Lower lobe of right lung (tissue), 2 donors: ENCODE data around the gene FBN1. TPM values are rescaled to one million over a fixed set of nuclear protein-coding genes. Genes with fewer than 3 reads are reported as not detected.

Experiments
- ATAC-seq, 2 donors: fragments of 200-7000 bp; cut with Tn5 transposase; one replicate each; pipeline ENCODE4 v1.9.1; 2020 to 2022; ENCODE audit warnings: mild to moderate bottlenecking in 2 of 2, moderate library complexity in 2 of 2
- DNase-seq: peaks from one replicate; pipeline ENCODE4 v3.0.0-alpha.2; 2020
- H3K27ac ChIP-seq: fragments of 200-600 bp; one replicate; pipeline ENCODE4 v1.8.0; 2022
- H3K27me3 ChIP-seq: fragments of 200-600 bp; one replicate; pipeline ENCODE4 v1.8.0; 2022; ENCODE audit warnings: low read depth
- H3K36me3 ChIP-seq: fragments of 200-600 bp; one replicate; pipeline ENCODE4 v1.8.0; 2022; ENCODE audit warnings: mild to moderate bottlenecking
- H3K4me1 ChIP-seq: fragments of 200-600 bp; one replicate; pipeline ENCODE4 v1.8.0; 2022
- H3K4me3 ChIP-seq: fragments of 200-600 bp; one replicate; pipeline ENCODE4 v1.8.0; 2022; ENCODE audit warnings: mild to moderate bottlenecking
- H3K9me3 ChIP-seq: fragments of 200-600 bp; one replicate; pipeline ENCODE4 v1.8.0; 2022
- intact Hi-C: fragments of 100-400 bp; cut with DNase I; formaldehyde crosslinking; loops from one replicate; pipeline ENCODE4 v1.11.0; 2022
- total RNA-seq: library from RNA; stranded (reverse); fragmentation: NEBNext Ultra II Directional; extraction: Animal tissue kit (Norgen Biotek cat#: 25700); gene quantifications from one replicate; pipeline ENCODE4 v1.2.1, GENCODE V29; 2021
- TF ChIP-seq, protein P1 (sequence below): fragments of 200-600 bp; IDR thresholded peaks from one replicate; pipeline ENCODE4 v1.8.0; 2022; ENCODE audit warnings: antibody characterized with exemption, mild to moderate bottlenecking
- donor health status: DM: no; HTN: yes; CAD: no; lungs with severe emphysema.

The FBN1 gene
- total RNA-seq, 1 donor from 2014 or later = 75.3 TPM

DNA sequence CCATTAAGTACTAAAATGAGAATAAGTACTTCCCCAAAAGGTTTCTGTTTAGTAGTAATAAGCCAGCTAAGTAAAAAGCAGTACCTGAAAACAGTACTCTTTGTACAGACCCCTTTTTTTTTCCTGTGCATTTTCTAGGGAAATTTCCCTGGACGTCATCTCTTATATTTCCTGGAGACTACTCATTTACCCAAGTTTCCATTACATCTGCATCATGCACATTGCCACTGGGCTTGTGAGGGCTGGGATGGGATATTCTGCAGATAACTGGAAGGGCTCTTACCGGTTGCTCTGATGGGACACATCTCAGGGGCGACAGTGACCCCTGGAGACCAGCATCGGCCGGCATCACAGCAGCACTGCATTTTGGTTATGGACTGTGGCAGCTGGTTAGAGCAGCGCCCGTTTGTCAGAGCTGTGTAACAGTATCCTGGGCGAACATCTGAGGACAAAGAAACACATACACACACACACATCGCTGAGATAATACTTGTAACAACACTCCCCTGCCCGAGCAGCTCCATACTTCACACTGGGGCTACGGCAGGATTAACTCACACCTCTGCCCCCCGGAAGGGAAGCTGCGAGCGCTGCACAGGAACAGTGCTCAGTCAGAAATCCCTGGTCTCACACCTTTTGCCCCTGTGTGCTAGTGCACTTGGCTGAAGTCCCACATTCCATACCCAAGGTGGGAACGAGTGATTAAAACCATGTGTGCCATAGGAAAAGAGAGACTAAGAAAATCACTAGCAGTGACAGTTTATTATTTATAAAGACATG, 124.9 kb downstream of the FBN1 start:
- Histone ChIP-seq H3K27me3 (no peaks in the 10 kb centered on the region), H3K9me3 (no peaks in the 10 kb centered on the region), H3K4me3 (no peak overlapping the region), H3K4me1 (no peaks in the 10 kb centered on the region), H3K27ac (no peak overlapping the region), H3K36me3 (peaks cover 4% of the 10 kb centered on the region)
- DNase-seq (no peak), ATAC-seq (no peak)
- TF ChIP-seq, protein P1, sequence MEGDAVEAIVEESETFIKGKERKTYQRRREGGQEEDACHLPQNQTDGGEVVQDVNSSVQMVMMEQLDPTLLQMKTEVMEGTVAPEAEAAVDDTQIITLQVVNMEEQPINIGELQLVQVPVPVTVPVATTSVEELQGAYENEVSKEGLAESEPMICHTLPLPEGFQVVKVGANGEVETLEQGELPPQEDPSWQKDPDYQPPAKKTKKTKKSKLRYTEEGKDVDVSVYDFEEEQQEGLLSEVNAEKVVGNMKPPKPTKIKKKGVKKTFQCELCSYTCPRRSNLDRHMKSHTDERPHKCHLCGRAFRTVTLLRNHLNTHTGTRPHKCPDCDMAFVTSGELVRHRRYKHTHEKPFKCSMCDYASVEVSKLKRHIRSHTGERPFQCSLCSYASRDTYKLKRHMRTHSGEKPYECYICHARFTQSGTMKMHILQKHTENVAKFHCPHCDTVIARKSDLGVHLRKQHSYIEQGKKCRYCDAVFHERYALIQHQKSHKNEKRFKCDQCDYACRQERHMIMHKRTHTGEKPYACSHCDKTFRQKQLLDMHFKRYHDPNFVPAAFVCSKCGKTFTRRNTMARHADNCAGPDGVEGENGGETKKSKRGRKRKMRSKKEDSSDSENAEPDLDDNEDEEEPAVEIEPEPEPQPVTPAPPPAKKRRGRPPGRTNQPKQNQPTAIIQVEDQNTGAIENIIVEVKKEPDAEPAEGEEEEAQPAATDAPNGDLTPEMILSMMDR = no peak
- intact Hi-C loops = no loop called here

DNA sequence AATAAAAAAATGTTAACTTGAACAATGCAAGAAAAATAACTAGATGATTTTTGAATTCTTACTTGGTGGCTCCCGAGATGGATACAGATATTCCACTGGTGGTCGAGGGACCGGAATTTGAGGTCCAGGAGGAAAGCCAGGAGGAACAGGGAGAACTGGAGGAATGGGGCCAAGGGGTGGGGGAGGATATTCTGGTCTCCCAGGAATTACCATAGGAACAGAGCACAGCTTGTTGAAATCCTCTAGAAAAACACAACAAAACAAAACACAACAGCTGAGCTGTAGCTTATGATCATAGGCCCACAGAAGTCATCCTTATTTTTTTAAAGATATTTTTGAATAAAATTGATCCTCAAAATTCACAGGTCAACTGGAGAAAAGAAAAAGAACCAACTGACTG, 129.4 kb downstream of the FBN1 start:
- intact Hi-C loops = no loop called here
- Histone ChIP-seq H3K4me3 (no peak overlapping the region), H3K27me3 (no peaks in the 10 kb centered on the region), H3K36me3 (no peaks in the 10 kb centered on the region), H3K27ac (no peak overlapping the region), H3K9me3 (no peaks in the 10 kb centered on the region), H3K4me1 (no peaks in the 10 kb centered on the region)
- TF ChIP-seq, protein P1 = no peak
- DNase-seq = no peak
- no peak for ATAC-seq

DNA sequence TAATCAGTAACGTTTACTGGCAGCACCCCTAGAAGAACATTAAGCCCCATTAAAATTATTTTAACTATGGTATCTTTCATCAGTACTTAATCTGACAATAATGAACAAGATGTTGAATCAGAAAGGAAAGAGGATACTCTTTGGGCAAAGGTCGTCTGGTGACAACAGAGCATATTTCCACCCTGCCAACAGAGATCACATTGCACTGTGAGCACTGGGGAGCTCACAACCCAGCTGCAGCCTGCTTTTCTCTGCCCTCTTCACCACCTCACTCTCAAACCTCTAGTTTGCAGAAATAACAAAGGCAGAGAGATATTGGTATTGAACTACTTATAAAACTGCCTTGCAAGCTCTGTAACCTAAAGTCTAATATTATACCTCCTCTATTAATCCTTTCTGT, 130.0 kb downstream of the FBN1 start:
- H3K27me3 ChIP-seq = no peaks in the 10 kb centered on the region
- H3K4me3 ChIP-seq = no peak overlapping the region
- no peak overlapping the region for H3K27ac ChIP-seq
- ATAC-seq (no peak), DNase-seq (no peak)
- TF ChIP-seq, protein P1 = no peak
- no peaks in the 10 kb centered on the region for H3K9me3 ChIP-seq
- H3K36me3 ChIP-seq = no peaks in the 10 kb centered on the region
- intact Hi-C loops = no loop called here
- H3K4me1 ChIP-seq = no peaks in the 10 kb centered on the region

DNA sequence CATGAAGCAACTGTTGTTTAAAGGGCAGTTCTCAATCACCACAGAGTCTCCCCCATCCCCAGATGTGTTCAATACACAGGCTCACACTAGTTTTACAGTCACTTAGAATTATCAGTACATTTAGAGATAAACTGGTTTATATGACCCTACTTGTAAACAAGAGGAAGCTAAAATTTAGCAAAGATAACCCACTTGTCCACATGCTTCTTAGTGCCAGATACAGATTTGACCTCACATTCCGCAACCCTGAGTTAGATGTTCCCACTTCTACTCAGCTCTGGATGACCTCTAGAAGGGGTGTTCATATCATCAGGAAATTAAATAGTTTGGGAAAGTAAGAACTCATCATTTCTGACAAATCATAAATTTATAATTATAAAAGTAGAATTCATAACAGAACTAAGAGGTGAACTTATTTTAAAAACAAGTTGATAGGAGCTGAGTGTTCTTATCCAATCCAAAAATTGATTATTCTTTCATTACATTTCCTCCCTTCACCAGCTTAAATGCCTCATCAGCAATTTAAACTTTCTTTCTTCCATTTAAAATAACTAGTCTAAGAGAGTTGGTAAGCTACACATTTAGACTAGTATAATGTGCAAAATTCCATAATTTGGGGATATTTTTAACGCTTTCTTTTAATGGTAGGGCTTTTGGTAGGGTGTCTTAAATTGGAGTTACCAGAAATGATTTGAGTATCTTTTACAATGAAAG, 131.2 kb downstream of the FBN1 start:
- no peaks in the 10 kb centered on the region for H3K36me3 ChIP-seq
- intact Hi-C loops = no loop called here
- no peaks in the 10 kb centered on the region for H3K4me1 ChIP-seq
- no peak overlapping the region for H3K4me3 ChIP-seq
- H3K27ac ChIP-seq = no peak overlapping the region
- TF ChIP-seq, protein P1 = no peak
- H3K9me3 ChIP-seq = no peaks in the 10 kb centered on the region
- ATAC-seq (no peak), DNase-seq (no peak)
- H3K27me3 ChIP-seq = no peaks in the 10 kb centered on the region

DNA sequence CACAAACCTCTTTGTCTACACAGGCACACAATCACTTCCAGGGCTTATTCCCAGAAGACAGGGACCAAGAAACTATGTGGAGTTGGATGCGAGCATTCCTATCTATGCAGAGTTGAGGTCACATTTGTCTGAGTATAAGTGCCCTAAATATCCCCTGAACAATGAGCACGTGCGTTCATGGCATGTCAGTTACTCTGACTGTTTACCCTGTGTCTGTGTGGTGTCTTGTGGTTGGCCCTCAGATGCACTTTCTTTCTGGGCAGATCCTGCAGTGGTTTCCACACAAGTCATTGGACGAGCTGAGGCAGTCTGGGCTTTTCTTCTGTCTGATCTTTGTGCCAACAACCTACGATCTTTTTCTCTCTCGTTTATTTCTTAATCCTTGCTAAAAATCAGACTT, 134.5 kb downstream of the FBN1 start:
- TF ChIP-seq, protein P1 = no peak
- Histone ChIP-seq H3K4me3 (no peak overlapping the region), H3K27ac (no peak overlapping the region), H3K27me3 (no peaks in the 10 kb centered on the region), H3K36me3 (peaks cover 4% of the 10 kb centered on the region), H3K9me3 (no peaks in the 10 kb centered on the region), H3K4me1 (peaks cover 5% of the 10 kb centered on the region)
- DNase-seq (no peak), ATAC-seq (no peak)
- intact Hi-C loops = no loop called here
